Measurements from ENCODE around the gene SPEM1.

Gene SPEM1

DNA sequence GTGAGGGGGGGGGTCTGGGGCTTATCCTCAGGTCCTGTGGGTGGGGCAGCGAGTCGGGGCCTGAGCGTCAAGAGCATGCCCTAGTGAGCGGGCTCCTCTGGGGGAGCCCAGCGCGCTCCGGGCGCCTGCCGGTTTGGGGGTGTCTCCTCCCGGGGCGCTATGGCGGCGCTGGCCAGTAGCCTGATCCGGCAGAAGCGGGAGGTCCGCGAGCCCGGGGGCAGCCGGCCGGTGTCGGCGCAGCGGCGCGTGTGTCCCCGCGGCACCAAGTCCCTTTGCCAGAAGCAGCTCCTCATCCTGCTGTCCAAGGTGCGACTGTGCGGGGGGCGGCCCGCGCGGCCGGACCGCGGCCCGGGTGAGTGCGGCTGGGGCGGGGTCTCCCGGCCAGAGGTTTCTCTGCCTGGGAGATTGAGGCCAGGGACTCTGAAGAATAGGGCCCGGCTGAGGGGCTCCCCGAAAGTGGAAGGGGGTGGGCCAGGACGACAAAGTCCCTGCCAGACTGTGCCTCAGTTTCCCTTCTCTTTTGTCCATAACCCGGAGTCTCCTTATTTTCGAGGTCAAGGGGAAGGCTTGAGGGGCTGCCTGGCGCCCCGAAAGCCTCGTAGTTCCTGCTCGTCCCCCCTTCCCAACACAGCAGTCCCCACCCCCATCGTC is 19.5 kb downstream of the SPEM1 start, which contains the start of gene FGF11:
Gene FGF11, plus strand, starts transcription at position 51 of the 651 bp plus-strand sequence. Its CDS starts 109 bp downstream, at position 160.
- no peak for DNase-seq (ENCODE audit: low read depth)
- H3K4me3 ChIP-seq (replicated peaks; ENCODE audit: low read depth, low read length): peak within 1 kb of the TSS; percentile 44
- TF ChIP-seq, protein P1, sequence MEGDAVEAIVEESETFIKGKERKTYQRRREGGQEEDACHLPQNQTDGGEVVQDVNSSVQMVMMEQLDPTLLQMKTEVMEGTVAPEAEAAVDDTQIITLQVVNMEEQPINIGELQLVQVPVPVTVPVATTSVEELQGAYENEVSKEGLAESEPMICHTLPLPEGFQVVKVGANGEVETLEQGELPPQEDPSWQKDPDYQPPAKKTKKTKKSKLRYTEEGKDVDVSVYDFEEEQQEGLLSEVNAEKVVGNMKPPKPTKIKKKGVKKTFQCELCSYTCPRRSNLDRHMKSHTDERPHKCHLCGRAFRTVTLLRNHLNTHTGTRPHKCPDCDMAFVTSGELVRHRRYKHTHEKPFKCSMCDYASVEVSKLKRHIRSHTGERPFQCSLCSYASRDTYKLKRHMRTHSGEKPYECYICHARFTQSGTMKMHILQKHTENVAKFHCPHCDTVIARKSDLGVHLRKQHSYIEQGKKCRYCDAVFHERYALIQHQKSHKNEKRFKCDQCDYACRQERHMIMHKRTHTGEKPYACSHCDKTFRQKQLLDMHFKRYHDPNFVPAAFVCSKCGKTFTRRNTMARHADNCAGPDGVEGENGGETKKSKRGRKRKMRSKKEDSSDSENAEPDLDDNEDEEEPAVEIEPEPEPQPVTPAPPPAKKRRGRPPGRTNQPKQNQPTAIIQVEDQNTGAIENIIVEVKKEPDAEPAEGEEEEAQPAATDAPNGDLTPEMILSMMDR (IDR thresholded peaks at IDR 0.05; ENCODE audit: low read length, missing control alignments): no peak

DNA sequence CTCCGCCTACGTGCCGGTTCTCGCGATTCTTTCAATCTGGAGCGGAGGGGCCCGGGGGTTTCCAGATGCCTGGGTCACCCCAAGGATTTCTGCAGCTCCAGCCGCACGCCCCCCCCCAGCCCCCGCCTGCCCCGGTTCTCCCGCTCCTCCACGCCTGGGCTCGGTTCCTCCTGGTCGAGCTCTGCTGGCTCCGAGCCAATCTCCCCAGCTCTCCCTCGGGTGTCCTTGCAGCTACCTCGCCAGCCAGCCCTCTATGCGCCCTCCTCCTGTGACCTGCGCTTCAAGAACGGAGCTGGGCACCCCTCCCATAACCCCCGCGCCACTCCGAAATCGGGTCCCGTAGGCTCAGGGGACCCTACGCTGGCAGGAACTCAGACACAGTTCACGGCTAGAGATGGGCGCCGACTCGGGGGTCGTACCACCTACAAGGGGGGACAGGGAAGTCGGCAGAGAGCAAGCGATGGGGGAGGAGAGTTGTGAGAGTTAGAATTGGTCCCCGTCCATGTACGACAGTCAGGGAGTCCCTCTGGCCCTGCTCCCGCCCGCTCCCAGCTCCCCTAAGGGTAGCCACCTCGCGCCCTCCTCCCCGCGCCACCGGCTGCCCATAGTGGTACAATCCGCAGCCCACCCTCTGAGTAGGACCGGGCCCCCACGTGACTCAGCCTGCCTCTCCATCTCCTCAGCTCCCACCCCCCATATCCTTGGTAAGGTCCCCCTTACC is 20.1 kb downstream of the SPEM1 start:
- no peak for DNase-seq (ENCODE audit: low read depth)
- TF ChIP-seq, protein P1 (IDR thresholded peaks at IDR 0.05; ENCODE audit: low read length, missing control alignments): no peak
- peak overlapping the region; percentile 44 for H3K4me3 ChIP-seq (replicated peaks; ENCODE audit: low read depth, low read length)

DNA sequence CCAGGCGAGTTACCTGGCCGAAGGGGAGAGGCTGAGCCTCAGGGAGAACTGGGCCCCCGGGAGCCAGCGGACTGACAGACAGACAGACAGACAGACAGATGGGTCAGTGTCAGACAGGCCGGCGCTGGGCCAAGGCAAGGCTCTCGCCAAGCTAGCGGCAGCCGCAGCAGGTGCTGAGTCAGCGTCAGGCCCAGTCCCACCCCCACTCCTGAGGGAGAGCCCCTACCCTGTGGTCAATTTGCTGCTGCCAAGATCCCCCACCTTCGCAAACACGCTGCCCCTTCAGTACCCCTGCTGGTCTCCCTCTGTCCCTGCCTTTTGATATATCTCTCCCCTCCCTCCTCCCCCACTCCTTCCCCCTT is 20.7 kb downstream of the SPEM1 start:
- DNase-seq (ENCODE audit: low read depth): no peak
- H3K4me3 ChIP-seq (replicated peaks; ENCODE audit: low read depth, low read length): no peak overlapping the region
- TF ChIP-seq, protein P1 (IDR thresholded peaks at IDR 0.05; ENCODE audit: low read length, missing control alignments): peak; percentile 3

DNA sequence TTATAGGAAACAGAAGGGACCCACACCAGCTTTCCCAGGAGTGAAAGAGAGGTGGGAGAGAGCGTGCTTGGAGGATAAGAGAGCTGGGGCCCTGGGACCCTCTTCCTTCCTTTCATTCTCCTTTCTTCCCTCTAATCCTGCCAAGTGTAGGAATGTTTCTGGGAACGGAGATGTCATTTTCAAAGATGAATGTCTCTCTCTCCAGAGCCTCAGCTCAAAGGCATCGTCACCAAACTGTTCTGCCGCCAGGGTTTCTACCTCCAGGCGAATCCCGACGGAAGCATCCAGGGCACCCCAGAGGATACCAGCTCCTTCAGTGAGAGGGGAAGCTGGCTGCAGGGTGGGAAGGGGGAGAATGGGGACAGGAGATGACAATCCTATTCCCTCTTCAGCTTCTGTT is 21.1 kb downstream of the SPEM1 start:
- TF ChIP-seq, protein P1 (IDR thresholded peaks at IDR 0.05; ENCODE audit: low read length, missing control alignments): no peak
- DNase-seq (ENCODE audit: low read depth): no peak
- H3K4me3 ChIP-seq (replicated peaks; ENCODE audit: low read depth, low read length): no peak overlapping the region

DNA sequence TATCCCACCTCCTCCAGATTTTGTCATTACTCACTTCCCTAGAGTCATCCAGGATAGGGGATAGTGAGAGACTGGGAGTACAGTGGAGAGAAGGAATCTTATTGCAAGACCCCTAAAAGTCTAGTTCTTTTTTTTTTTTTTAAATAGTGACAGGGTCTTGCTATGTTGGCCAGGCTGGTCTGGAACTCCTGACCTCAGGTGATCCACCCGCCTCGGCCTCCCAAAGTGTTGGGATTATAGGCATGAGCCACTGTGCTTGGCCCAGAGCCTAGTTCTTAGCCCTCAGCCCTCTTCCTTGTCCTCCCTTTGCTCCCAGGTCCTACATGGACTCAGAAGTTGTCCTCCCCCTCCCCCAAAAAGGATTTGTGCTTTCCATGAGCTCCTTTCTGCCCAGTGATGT is 22.0 kb downstream of the SPEM1 start:
- no peak overlapping the region for H3K4me3 ChIP-seq (replicated peaks; ENCODE audit: low read depth, low read length)
- TF ChIP-seq, protein P1 (IDR thresholded peaks at IDR 0.05; ENCODE audit: low read length, missing control alignments): no peak
- DNase-seq (ENCODE audit: low read depth): no peak

DNA sequence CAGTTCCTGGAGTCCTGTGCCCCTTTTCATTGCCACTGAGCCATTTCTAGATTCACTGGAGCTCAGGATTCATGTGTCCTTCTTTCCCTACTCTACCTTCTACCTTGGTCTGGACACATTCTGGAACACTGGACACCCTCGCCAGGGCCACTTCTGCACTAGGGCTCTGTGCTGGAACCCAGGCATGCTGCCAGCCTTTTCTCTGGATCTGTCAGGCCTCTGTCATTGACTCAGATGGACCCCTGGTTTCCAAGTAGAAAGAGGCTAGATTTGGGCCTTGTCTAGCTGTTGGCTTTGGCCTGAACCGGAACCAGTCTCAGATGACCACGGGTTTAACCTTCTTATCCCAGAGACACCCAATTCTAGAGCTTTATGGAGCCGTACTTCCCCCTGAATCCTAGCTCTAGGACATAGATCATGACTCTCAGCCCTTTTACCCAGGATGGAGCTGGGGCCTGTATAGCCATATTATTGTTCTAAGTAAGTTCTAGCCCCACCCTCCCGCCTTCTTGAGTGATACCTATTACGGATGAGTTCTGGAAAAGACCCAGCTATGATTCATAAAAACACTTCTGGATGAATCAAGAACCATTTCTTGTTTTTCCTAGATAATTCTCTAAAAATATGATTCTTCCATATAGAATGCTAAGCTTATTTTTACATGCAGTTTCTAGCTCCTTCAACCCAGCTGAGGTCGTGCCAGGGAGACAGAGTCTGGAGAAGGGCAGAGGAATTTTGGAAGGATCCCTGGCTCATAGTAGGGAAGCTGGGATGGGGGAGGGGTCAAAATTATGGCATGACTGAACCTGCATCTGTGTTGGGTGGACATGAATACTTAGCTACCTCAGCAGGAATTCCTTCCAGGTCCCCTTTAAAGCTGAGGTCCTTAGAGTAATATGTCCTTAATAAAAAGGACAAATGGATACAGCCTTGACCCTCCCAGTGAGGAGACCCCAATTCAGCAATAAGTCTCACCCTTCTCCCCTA is 23.7 kb downstream of the SPEM1 start:
- peak; percentile 61 for DNase-seq (ENCODE audit: low read depth)
- TF ChIP-seq, protein P1 (IDR thresholded peaks at IDR 0.05; ENCODE audit: low read length, missing control alignments): no peak
- H3K4me3 ChIP-seq (replicated peaks; ENCODE audit: low read depth, low read length): no peak overlapping the region
